ENCODE measurements around the gene EVA1C. TPM values are rescaled to one million over a fixed set of nuclear protein-coding genes. Genes with fewer than 3 reads are reported as not detected.
"Not testable (repeated sequence)": the region's sequence is repeated elsewhere in the genome, so short reads cannot be mapped to it uniquely, and the experiment has no call there.

Gene EVA1C
- total RNA-seq, 1 donor from 2014 or later = 7.6 TPM

DNA sequence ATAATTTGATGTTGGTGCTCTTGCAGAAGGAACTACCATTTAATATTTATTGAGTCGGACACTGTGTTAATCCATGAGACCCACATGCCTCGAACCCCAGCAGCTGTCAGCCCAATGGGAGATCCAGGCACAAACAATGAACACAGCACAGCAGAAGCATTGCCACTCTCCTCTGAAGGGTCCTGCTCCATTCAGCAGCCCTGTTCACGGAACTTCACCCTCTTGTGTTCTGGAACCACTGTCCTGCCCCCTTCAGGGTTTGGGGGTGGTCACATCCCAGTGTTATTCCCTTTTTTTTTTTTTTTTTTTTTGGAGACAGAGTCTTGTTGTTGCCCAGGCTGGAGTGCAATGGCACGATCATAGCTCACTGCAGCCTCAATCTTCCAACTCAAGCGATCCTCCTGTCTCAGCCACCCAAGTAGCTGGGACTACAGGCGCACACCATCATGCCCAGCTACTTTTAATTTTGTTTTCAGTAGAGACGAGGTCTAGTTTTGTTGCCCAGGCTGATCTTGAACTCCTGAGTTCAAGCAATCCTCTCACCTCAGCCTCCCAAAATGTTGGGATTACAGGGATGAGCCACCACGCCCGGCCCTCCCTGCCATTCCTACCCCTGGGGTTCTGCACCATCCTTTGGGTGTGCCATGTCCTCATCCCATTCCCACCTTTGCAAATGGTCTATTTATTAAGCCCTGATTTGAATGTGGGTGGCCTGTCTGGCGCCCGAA lies 70.2 kb downstream of the EVA1C start:
- Mint-ChIP-seq H3K27me3 (ENCODE audit: insufficient read depth) (no peaks in the 10 kb centered on the region), H3K27ac (no peak overlapping the region), H3K4me1 (ENCODE audit: low read depth) (peaks cover 9% of the 10 kb centered on the region), H3K9me3 (no peaks in the 10 kb centered on the region), H3K36me3 (ENCODE audit: low read depth) (no peaks in the 10 kb centered on the region), H3K4me3 (no peak overlapping the region)
- intact Hi-C loops (cut with micrococcal nuclease) = no loop called here
- no peak for DNase-seq (ENCODE audit: low spot score)

DNA sequence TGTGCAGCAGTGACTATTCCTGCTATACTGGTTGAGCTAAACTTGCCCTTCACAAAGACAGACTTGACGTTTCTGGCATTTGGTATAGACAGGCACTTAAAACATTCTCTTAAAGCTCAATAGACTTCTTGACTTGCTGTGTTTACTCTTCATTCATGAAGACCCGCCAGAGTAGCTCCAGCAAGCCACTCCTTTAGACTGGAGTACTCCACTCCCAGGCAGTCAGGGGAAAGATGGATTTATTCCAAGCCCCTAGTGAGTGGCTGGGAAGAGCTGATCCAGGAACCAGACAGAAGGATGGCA lies 70.7 kb downstream of the EVA1C start:
- Mint-ChIP-seq H3K27me3 (ENCODE audit: insufficient read depth) (no peaks in the 10 kb centered on the region), H3K4me3 (no peak overlapping the region), H3K9me3 (no peaks in the 10 kb centered on the region), H3K4me1 (ENCODE audit: low read depth) (peaks cover 9% of the 10 kb centered on the region), H3K36me3 (ENCODE audit: low read depth) (no peaks in the 10 kb centered on the region), H3K27ac (no peak overlapping the region)
- intact Hi-C loops (cut with micrococcal nuclease) = no loop called here
- no peak for DNase-seq (ENCODE audit: low spot score)

DNA sequence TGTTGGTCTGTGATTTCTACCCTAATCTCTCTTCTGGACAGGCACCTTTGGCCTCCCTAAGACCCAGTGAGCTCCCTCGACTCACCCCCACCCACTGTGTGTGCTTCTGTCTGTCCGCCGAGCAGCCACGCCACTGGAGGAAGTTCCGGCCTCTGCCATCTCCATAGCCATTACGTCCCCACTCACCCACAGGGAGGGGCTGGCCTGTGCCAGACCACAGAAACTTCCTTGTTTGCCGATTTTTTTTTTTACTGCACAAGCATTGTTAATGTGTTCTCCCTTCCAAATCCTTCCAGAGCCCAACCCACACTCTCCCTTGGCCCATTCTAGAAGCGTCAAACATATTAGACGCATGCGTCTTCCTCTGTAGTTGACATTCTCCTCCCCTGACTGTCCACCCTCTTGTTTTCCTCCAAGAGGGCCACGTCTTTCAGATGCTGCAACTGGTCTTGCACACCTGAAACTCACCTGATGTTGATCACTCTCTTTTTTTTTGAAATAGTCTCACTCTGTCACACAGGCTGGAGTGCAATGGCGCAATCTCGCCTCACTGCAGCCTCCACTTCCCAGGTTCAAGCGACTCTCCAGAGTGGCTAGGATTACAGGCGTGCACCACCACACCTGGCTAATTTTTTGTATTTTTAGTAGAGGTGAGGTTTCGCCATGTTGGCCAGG lies 72.3 kb downstream of the EVA1C start:
- H3K4me3 Mint-ChIP-seq = no peak overlapping the region
- H3K36me3 Mint-ChIP-seq (ENCODE audit: low read depth) = no peaks in the 10 kb centered on the region
- no peak overlapping the region for H3K27ac Mint-ChIP-seq
- DNase-seq (ENCODE audit: low spot score) = no peak
- H3K9me3 Mint-ChIP-seq = no peaks in the 10 kb centered on the region
- intact Hi-C loops (cut with micrococcal nuclease) = no loop called here
- H3K27me3 Mint-ChIP-seq (ENCODE audit: insufficient read depth) = no peaks in the 10 kb centered on the region
- no peaks in the 10 kb centered on the region for H3K4me1 Mint-ChIP-seq (ENCODE audit: low read depth)

DNA sequence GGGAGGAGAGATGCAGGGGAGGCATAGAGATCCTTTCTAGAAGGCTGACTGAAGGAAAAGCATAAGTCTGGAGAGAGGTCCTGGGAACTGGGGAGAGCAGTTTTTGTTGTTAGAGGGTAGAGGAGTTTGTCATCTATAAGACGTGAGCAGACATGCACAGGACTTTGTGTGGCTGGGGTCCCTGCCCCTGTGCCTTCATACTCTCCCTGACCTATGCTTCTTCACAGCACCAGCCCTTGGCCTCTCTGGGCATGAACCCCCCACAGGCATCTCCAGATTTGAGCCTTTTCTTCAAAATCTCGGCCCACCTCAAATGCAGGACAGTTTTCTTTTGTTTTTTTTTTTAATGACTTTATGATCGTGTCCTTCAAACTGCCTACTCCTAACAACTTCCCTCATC lies 79.9 kb downstream of the EVA1C start:
- no peak for DNase-seq (ENCODE audit: low spot score)
- intact Hi-C loops (cut with micrococcal nuclease) = loop anchor here (2.0 to 5.0 kb wide), 6 partner anchors 76 to 890 kb away; partner anchors contain the start of genes CFAP298, MIS18A and SYNJ1
- no peak overlapping the region for H3K4me3 Mint-ChIP-seq
- no peaks in the 10 kb centered on the region for H3K9me3 Mint-ChIP-seq
- no peaks in the 10 kb centered on the region for H3K27me3 Mint-ChIP-seq (ENCODE audit: insufficient read depth)
- no peaks in the 10 kb centered on the region for H3K36me3 Mint-ChIP-seq (ENCODE audit: low read depth)
- H3K27ac Mint-ChIP-seq = no peak overlapping the region
- peaks cover 16% of the 10 kb centered on the region for H3K4me1 Mint-ChIP-seq (ENCODE audit: low read depth)

DNA sequence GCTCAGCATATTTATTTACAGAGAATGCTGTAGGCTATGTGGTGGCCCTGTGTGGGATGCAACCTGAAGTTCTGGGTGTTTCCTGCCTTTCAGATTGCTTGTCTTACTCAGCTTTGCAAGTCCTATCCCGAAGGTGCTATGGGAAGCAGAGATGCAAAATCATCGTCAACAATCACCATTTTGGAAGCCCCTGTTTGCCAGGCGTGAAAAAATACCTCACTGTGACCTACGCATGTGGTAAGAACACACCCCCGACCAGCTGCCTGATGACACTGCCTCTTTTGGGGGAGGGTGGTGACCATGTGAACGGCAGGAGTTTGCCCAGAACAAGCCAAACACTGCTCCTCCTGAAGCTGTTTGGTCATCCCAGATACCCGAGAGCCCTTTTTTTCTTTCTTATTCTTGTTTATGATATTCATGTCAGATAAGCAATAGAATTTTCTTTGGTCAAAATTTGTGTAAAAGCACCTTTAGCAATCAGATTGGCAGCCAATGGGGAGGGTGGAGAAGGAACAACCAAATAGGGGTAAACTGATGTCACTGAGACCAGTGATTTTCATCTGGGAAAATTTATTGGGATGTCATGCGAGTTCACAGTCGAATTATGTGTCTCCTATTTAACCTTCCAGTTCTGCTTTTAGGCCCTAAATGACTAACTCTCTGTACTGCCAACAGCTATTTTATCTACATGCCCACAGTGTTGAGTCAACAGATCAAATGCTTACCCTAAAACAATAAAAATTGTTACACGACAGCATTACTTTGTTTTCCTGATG lies 82.6 kb downstream of the EVA1C start:
- intact Hi-C loops (cut with micrococcal nuclease) = loop anchor here (5.0 kb wide), 4 partner anchors 117 to 887 kb away; partner anchors contain the start of genes CFAP298 and SYNJ1
- H3K4me3 Mint-ChIP-seq = no peak overlapping the region
- peaks cover 16% of the 10 kb centered on the region for H3K4me1 Mint-ChIP-seq (ENCODE audit: low read depth)
- no peaks in the 10 kb centered on the region for H3K36me3 Mint-ChIP-seq (ENCODE audit: low read depth)
- H3K9me3 Mint-ChIP-seq = no peaks in the 10 kb centered on the region
- DNase-seq (ENCODE audit: low spot score) = no peak
- no peaks in the 10 kb centered on the region for H3K27me3 Mint-ChIP-seq (ENCODE audit: insufficient read depth)
- H3K27ac Mint-ChIP-seq = no peak overlapping the region

DNA sequence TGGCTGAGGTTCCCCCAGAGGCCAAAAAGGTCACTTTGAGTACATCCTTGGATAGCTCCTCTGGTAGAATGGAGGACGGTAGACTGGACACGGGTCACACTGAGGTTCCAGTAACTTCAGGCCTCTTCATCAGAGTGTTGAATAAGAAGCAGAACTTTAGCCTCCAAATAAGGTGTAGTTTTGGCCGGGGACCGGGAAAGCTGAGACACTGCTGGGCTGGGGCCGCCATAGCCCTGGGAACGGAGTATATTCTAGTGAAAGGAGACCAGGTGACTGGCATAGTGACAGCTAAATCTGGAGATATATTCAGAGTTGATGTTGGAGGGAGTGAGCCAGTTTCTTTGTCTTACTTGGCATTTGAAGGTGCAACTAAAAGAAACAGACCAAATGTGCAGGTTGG lies 84.1 kb downstream of the EVA1C start:
- Mint-ChIP-seq H3K4me1 (ENCODE audit: low read depth) (peaks cover 11% of the 10 kb centered on the region), H3K36me3 (ENCODE audit: low read depth) (no peaks in the 10 kb centered on the region), H3K27me3 (ENCODE audit: insufficient read depth) (no peaks in the 10 kb centered on the region), H3K4me3 (no peak overlapping the region), H3K27ac (no peak overlapping the region), H3K9me3 (no peaks in the 10 kb centered on the region)
- intact Hi-C loops (cut with micrococcal nuclease) = no loop called here
- no peak for DNase-seq (ENCODE audit: low spot score)

DNA sequence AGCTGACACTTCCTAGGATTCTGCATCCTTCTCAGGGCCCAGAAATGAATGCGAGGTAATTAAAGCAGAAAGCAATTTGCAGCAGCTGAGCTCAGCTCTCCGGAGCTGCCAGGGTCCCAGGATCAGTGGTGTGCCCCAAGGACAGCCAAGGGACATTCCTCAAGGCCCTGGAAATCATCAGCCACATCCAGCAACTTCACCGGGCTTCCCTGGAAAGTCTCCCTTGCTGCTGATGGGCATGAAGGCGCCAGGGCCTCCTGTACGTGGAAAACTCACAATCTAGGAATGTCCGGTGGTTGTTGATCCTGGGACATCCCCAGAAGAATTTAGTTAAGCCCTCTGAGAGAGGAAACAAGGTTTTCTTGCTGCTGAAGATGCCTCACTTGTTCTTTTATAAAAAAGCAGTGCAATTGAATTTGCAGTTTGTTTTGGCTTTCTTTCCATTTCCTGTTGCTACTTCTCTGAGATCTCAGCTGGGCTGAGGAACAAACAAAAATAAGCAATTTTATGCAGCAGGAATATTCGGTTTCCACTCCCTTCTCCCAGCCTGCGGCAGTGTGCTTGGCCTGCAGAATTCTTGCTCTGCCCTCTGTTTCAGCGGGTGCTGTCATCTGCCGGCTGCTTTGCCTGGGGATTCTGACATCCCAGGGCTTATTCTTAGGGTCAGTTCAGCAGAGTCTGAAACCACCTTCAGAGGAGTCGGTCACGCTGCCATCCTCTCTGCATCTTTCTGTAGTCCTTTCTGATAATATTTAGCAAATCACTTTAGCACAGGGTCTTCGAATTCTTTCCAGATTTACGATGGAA lies 86.9 kb downstream of the EVA1C start:
- DNase-seq (ENCODE audit: low spot score) = no peak
- intact Hi-C loops (cut with micrococcal nuclease) = no loop called here
- Mint-ChIP-seq H3K27ac (no peak overlapping the region), H3K27me3 (ENCODE audit: insufficient read depth) (no peaks in the 10 kb centered on the region), H3K9me3 (no peaks in the 10 kb centered on the region), H3K4me3 (no peak overlapping the region), H3K36me3 (ENCODE audit: low read depth) (no peaks in the 10 kb centered on the region), H3K4me1 (ENCODE audit: low read depth) (peaks cover 11% of the 10 kb centered on the region)

DNA sequence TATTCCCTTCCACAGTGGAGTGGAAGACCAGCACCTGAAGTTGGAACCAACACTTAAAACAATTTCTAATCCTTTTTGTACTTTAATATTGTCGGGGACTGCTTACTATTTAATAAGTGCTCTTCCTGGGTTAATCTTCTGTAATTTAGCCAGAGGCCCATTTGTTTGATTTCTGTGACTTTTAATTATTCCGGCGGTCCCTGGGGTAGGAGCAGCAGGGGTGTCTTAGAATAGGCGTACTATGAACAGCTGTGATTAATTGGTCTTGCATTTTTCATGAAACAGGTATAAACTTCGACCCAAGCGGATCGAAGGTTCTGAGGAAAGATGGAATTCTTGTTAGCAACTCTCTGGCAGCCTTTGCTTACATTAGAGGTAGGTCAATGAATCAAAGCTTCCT lies 91.1 kb downstream of the EVA1C start:
- H3K36me3 Mint-ChIP-seq (ENCODE audit: low read depth); H3K4me3 Mint-ChIP-seq; H3K27me3 Mint-ChIP-seq (ENCODE audit: insufficient read depth); H3K27ac Mint-ChIP-seq; H3K9me3 Mint-ChIP-seq; DNase-seq (ENCODE audit: low spot score); intact Hi-C loops (cut with micrococcal nuclease); H3K4me1 Mint-ChIP-seq (ENCODE audit: low read depth): not testable (repeated sequence)

DNA sequence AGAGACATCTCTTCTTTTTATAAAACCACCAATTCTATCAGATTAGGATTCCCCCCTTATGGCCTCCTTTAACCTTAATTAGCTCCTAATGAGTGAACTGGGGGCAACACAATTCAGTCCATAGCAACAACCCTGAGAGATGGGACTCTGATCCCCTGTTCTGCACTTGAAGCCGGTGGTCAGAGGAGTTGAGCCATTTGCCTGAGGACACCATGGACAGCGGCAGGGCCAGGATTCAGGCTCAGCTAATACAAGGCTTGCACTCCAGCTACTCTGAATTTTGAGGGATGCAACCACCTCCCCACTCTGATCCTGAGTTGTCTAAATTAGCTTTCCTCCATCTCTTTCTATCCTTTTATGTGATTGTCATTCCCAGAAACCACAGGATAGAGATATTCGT lies 93.3 kb downstream of the EVA1C start:
- H3K36me3 Mint-ChIP-seq (ENCODE audit: low read depth); H3K27ac Mint-ChIP-seq; intact Hi-C loops (cut with micrococcal nuclease); DNase-seq (ENCODE audit: low spot score); H3K9me3 Mint-ChIP-seq; H3K4me3 Mint-ChIP-seq; H3K4me1 Mint-ChIP-seq (ENCODE audit: low read depth); H3K27me3 Mint-ChIP-seq (ENCODE audit: insufficient read depth): not testable (repeated sequence)

DNA sequence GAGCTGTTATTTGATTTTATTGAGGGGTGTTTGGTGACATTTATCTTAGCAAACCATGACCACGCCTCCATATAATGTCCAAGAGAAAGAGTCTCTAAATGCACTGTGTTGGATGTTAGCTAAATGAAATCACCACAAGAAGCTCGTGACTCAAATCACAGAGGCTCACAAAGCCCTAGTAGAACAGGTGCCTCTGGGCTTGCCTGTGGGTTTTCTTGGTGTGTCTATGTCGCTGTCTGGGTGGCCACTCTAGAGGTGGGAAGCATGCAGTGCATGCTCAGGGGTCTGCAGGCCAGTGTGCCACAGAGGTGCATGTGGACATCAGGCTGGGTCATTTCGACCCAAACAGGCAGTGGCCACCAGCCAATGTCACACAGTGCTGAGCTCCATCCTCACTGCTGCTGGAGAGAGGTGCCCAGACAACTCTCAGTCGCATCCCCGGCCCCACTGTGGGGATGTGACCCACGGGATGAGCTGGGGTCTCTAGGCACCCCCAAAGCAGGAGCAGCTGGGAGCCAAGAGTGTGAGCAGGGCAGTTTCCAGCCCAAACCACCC lies 94.0 kb downstream of the EVA1C start:
- intact Hi-C loops (cut with micrococcal nuclease); DNase-seq (ENCODE audit: low spot score); H3K36me3 Mint-ChIP-seq (ENCODE audit: low read depth): not testable (repeated sequence)

DNA sequence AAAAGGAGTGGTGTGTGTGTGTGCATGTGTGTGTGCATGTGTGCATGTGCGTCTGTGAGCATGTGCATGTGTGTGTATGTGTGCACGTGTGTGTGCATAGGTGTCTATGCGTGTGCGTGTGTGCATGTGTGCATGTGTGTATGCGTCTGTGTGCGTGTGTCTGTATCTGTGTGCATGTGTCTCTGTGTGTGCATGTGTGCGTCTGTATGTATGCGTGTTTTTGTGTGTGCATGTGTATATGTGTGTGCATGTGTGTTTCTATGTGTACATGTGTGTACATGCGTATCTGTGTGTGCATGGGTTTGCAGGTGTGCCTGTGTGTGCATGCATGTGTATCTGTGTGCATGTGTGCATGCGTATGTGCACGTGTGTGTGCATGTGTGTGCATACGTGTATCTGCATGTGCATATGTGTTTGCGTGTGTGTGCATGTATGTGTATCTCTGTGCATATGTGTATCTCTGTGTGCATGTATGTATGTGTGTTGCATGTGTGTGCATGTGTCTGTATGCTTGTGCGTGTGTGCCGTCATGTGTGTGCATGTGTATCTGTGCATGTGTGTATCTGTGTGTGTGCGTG lies 94.9 kb downstream of the EVA1C start:
- no peaks in the 10 kb centered on the region for H3K27me3 Mint-ChIP-seq (ENCODE audit: insufficient read depth)
- no peak overlapping the region for H3K27ac Mint-ChIP-seq
- H3K9me3 Mint-ChIP-seq = peaks cover 6% of the 10 kb centered on the region
- peaks cover 3% of the 10 kb centered on the region for H3K36me3 Mint-ChIP-seq (ENCODE audit: low read depth)
- intact Hi-C loops (cut with micrococcal nuclease) = no loop called here
- no peak for DNase-seq (ENCODE audit: low spot score)
- no peaks in the 10 kb centered on the region for H3K4me1 Mint-ChIP-seq (ENCODE audit: low read depth)
- H3K4me3 Mint-ChIP-seq = no peak overlapping the region

More for the DNA sequence above, 94.0 kb downstream of the EVA1C start:
- H3K27ac Mint-ChIP-seq; H3K27me3 Mint-ChIP-seq (ENCODE audit: insufficient read depth); H3K9me3 Mint-ChIP-seq; H3K4me1 Mint-ChIP-seq (ENCODE audit: low read depth); H3K4me3 Mint-ChIP-seq: not testable (repeated sequence)

DNA sequence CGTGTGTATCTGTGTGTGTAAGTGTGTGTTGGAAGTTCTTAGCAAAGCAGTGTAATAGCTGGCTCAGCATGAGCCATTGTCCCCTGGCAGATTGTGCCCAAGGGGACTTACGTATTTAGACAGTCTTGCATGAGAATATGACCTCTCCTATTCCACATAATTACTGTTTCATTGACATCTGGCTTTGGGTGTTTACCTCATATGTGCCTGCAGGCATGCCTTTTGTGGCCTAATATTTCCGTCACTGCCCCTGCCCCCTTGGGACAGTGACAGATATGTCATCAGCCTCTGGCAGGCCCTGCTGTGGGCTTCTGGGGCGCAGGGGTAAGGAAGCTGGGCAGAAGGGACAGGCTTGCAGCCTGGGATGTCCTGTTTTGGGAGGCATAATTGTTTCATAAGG lies 95.5 kb downstream of the EVA1C start:
- H3K9me3 Mint-ChIP-seq; H3K4me1 Mint-ChIP-seq (ENCODE audit: low read depth); DNase-seq (ENCODE audit: low spot score); intact Hi-C loops (cut with micrococcal nuclease); H3K36me3 Mint-ChIP-seq (ENCODE audit: low read depth); H3K4me3 Mint-ChIP-seq; H3K27ac Mint-ChIP-seq; H3K27me3 Mint-ChIP-seq (ENCODE audit: insufficient read depth): not testable (repeated sequence)

Data from activated T-helper 1 cell treated with anti-CD3 and anti-CD28 coated beads, Interleukin-12 subunit alpha, Interleukin-12 subunit beta, Interleukin-2, Interleukin-4 antibody, amounts not matched to agents 30 ng/mL and 10 ng/mL and 1 ng/mL, durations not matched to agents 14 hours and 24 hours and 36 hours (primary cell).